ENCODE data around the gene ZC3H10.

DNA sequence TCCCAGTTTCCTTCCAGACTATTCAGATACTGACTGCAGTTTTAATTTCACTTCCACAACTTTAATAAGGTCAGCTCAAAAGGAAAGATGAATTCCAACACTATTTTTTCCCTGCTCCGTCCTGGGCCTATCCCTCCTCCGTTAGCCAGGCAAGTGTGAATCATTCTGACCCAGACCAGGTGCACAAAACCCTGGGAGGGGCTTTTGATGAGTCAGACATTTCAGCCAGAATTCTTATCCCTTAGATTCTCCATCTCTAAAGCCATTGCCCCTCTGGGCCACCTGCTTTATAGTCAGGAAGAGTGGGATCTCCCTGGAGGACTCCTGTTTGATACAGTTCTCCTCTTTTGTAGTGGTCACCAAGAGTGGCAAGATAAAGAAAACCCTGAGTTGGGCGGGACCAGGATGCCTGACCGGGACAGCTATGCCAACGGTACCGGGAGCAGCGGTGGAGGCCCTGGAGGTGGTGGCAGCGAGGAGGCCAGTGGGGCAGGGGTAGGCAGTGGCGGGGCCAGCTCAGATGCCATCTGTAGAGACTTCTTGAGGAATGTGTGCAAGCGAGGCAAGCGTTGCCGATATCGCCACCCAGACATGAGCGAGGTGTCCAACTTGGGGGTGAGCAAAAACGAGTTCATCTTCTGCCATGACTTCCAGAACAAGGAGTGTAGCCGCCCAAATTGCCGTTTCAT lies 2.2 kb downstream of the ZC3H10 start:
- TF ChIP-seq, protein P1, sequence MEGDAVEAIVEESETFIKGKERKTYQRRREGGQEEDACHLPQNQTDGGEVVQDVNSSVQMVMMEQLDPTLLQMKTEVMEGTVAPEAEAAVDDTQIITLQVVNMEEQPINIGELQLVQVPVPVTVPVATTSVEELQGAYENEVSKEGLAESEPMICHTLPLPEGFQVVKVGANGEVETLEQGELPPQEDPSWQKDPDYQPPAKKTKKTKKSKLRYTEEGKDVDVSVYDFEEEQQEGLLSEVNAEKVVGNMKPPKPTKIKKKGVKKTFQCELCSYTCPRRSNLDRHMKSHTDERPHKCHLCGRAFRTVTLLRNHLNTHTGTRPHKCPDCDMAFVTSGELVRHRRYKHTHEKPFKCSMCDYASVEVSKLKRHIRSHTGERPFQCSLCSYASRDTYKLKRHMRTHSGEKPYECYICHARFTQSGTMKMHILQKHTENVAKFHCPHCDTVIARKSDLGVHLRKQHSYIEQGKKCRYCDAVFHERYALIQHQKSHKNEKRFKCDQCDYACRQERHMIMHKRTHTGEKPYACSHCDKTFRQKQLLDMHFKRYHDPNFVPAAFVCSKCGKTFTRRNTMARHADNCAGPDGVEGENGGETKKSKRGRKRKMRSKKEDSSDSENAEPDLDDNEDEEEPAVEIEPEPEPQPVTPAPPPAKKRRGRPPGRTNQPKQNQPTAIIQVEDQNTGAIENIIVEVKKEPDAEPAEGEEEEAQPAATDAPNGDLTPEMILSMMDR (IDR thresholded peaks at IDR 0.05; ENCODE audit: poor library complexity, severe bottlenecking), result no peak
- TF ChIP-seq EP300 (conservative IDR thresholded peaks at IDR 0.05; ENCODE audit: poor library complexity, severe bottlenecking) (no peak), MXI1 (conservative IDR thresholded peaks at IDR 0.05; ENCODE audit: poor library complexity, severe bottlenecking) (no peak), EZH2 (IDR thresholded peaks at IDR 0.05; ENCODE audit: borderline replicate concordance, insufficient read depth, low read length, poor library complexity, severe bottlenecking) (no peak), POLR2AphosphoS5 (IDR thresholded peaks at IDR 0.05) (no peak), RAD21 (conservative IDR thresholded peaks at IDR 0.05) (no peak)

Data from neural cell (in vitro differentiated cells).